Fibroblast of lung (primary cell): Measurements from ENCODE around the gene MAPKAP1.

Experiments used
- EZH2 ChIP-seq: IDR thresholded peaks from 2 replicates; pipeline ENCODE4 v1.5.1; 2012; ENCODE audit warnings: low read length, control low read depth, mild to moderate bottlenecking; ENCODE audit errors: missing control alignments
- TF ChIP-seq, protein P1 (sequence below), 2 donors: IDR thresholded peaks in 1 of 2; conservative IDR thresholded peaks in 1 of 2; 1 replicate in 1 of 2; 2 replicates in 1 of 2; pipeline ENCODE4 v1.5.1; 2011 to 2012; ENCODE audit warnings: low read length in 2 of 2, control low read depth in 1 of 2, inconsistent platforms in 1 of 2, low read depth in 1 of 2, mild to moderate bottlenecking in 1 of 2

DNA sequence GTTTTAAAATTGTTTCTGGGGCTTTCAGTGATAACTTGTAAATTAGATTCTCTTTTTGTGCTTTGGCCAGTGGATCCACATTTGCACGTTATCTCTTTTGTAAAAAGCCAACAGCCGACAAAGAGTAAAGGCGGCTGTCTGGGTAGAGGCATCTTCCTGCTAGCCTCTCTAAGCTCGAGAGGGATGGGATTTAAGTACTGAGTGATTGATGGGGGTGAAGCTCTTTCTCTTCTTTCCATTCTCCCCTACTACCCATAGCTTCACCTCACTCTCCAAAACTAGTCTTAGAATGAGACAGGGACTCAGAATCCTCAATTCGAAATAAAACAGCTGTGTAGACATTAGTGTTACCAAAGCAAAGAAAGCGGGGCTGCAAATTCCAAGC, 43.6 kb upstream of the MAPKAP1 start:
- no peak for TF ChIP-seq EZH2
- TF ChIP-seq, protein P1, sequence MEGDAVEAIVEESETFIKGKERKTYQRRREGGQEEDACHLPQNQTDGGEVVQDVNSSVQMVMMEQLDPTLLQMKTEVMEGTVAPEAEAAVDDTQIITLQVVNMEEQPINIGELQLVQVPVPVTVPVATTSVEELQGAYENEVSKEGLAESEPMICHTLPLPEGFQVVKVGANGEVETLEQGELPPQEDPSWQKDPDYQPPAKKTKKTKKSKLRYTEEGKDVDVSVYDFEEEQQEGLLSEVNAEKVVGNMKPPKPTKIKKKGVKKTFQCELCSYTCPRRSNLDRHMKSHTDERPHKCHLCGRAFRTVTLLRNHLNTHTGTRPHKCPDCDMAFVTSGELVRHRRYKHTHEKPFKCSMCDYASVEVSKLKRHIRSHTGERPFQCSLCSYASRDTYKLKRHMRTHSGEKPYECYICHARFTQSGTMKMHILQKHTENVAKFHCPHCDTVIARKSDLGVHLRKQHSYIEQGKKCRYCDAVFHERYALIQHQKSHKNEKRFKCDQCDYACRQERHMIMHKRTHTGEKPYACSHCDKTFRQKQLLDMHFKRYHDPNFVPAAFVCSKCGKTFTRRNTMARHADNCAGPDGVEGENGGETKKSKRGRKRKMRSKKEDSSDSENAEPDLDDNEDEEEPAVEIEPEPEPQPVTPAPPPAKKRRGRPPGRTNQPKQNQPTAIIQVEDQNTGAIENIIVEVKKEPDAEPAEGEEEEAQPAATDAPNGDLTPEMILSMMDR (conservative IDR thresholded peaks at IDR 0.05 in 1 of 2, IDR thresholded peaks at IDR 0.05 in 1 of 2; ENCODE audit: low read depth in 1 of 2, low read length in 2 of 2): no peak
